Endothelial cell of umbilical vein (primary cell): ENCODE data around the gene DPYD. TPM values are rescaled to one million over a fixed set of nuclear protein-coding genes. Genes with fewer than 3 reads are reported as not detected.

Experiments
- BruUV-seq: library from RNA; stranded (reverse); fragments of 400-500 nt; replicated peaks from 2 replicates; lab custom pipeline; 2021; lab: Mats Ljungman, UMichigan
- CTCF ChIA-PET: fragments of 300-600, 350-600 bp; sonication (Branson Sonifier 250); formaldehyde crosslinking; loops from one replicate; lab custom pipeline; 2021; ENCODE audit warnings: antibody characterized with exemption, inconsistent platforms; lab: Charles Lee
- POLR2A ChIA-PET: fragments of 300-600, 350-600 bp; sonication (Branson Sonifier 250); formaldehyde crosslinking; loops from one replicate; lab custom pipeline; 2021; ENCODE audit warnings: antibody characterized with exemption, inconsistent platforms; lab: Charles Lee
- DNase-seq: peaks from one replicate; pipeline ENCODE4 v3.0.0-alpha.2; 2011; ENCODE audit warnings: low read depth, low spot score
- FAIRE-seq: peaks from 2 replicates; lab custom pipeline; 2011; peaks lifted over from hg19 to GRCh38; lab: Jason Lieb, UNC
- H2AFZ ChIP-seq: 2 replicates; pipeline ENCODE4 v1.6.0; 2012; ENCODE audit warnings: low read depth, low read length, control low read depth, inconsistent platforms
- H3K27ac ChIP-seq: 2 replicates; pipeline ENCODE4 v1.5.1; 2011; ENCODE audit warnings: low read depth, mild to moderate bottlenecking, control low read depth, low read length, moderate library complexity; ENCODE audit not compliant: insufficient read depth
- H3K27me3 ChIP-seq, 2 experiments: 2 replicates each; pipeline versions ENCODE4 v1.6.0 to v1.6.1; 2011; ENCODE audit warnings: low read length in 2 of 2, mixed read lengths in 1 of 2; ENCODE audit not compliant: control insufficient read depth in 2 of 2, insufficient read depth in 2 of 2
- H3K36me3 ChIP-seq, 2 experiments: 2 replicates in 1 of 2; 3 replicates in 1 of 2; pipeline ENCODE4 v1.5.1; 2011; ENCODE audit warnings: low read length in 2 of 2, mild to moderate bottlenecking in 1 of 2, moderate library complexity in 1 of 2; ENCODE audit not compliant: control insufficient read depth in 2 of 2, insufficient read depth in 2 of 2; ENCODE audit errors: extremely low read depth in 1 of 2
- H3K4me1 ChIP-seq: 3 replicates; pipeline ENCODE4 v1.5.1; 2011; ENCODE audit warnings: mild to moderate bottlenecking, low read length; ENCODE audit not compliant: control insufficient read depth, insufficient read depth; ENCODE audit errors: extremely low read depth
- H3K4me2 ChIP-seq: 2 replicates; pipeline ENCODE4 v1.6.1; 2011; ENCODE audit warnings: low read length, control low read depth, mixed read lengths; ENCODE audit not compliant: insufficient read depth
- H3K4me3 ChIP-seq, 3 experiments: fragments of 200-600 bp in 1 of 3; sonication (generic), shearing (Covaris generic) in 1 of 3; replicated peaks in 1 of 3; 2 replicates each; pipeline ENCODE4 v1.5.1; 2011 to 2016; ENCODE audit warnings: control low read depth in 3 of 3, low read length in 3 of 3, mild to moderate bottlenecking in 2 of 3, inconsistent platforms in 1 of 3, low read depth in 1 of 3, moderate library complexity in 1 of 3; ENCODE audit not compliant: insufficient read depth in 1 of 3
- H3K79me2 ChIP-seq: 2 replicates; pipeline ENCODE4 v1.6.0; 2012; ENCODE audit warnings: low read length, inconsistent platforms; ENCODE audit not compliant: control insufficient read depth, insufficient read depth
- H3K9ac ChIP-seq: replicated peaks from 2 replicates; pipeline ENCODE3; 2011; ENCODE audit warnings: low read length, control low read depth; ENCODE audit not compliant: insufficient read depth; ENCODE audit errors: extremely low read depth
- H3K9me1 ChIP-seq: replicated peaks from 3 replicates; pipeline ENCODE4 v1.6.0; 2011; ENCODE audit warnings: mild to moderate bottlenecking, low read length; ENCODE audit not compliant: control insufficient read depth, insufficient read depth; ENCODE audit errors: extremely low read depth
- H3K9me3 ChIP-seq: replicated peaks from 2 replicates; pipeline ENCODE4 v1.5.1; 2012; ENCODE audit warnings: low read length, inconsistent platforms; ENCODE audit not compliant: control insufficient read depth, insufficient read depth
- H4K20me1 ChIP-seq: replicated peaks from 2 replicates; pipeline ENCODE3; 2011; ENCODE audit warnings: mild to moderate bottlenecking, low read length; ENCODE audit not compliant: control insufficient read depth, insufficient read depth; ENCODE audit errors: extremely low read depth
- CTCF ChIP-seq, 2 donors: IDR thresholded peaks; 1 replicate in 1 of 2; 2 replicates in 1 of 2; pipeline ENCODE4 v1.5.1; 2011; ENCODE audit warnings: low read length in 2 of 2, mild to moderate bottlenecking in 2 of 2, moderate library complexity in 2 of 2, control low read depth in 1 of 2, inconsistent platforms in 1 of 2, low read depth in 1 of 2; ENCODE audit not compliant: insufficient read depth in 1 of 2; ENCODE audit errors: extremely low read depth in 1 of 2
- EZH2 ChIP-seq: IDR thresholded peaks from 2 replicates; pipeline ENCODE4 v1.6.1; 2012; ENCODE audit warnings: borderline replicate concordance, low read depth, mild to moderate bottlenecking, moderate library complexity, low read length, inconsistent platforms; ENCODE audit not compliant: severe bottlenecking
- FOS ChIP-seq: IDR thresholded peaks from 2 replicates; pipeline ENCODE4 v1.6.1; 2011; ENCODE audit warnings: mild to moderate bottlenecking, low read length, moderate library complexity, borderline replicate concordance; ENCODE audit not compliant: insufficient read depth
- GATA2 ChIP-seq: IDR thresholded peaks from 2 replicates; pipeline ENCODE4 v1.7.0; 2011; ENCODE audit warnings: low read depth, mild to moderate bottlenecking, moderate library complexity, mixed read lengths, low read length; ENCODE audit not compliant: insufficient read length, insufficient read depth
- JUN ChIP-seq: IDR thresholded peaks from 2 replicates; pipeline ENCODE4 v1.6.1; 2011; ENCODE audit warnings: borderline replicate concordance, low read depth; ENCODE audit not compliant: insufficient read length, insufficient read depth
- MAX ChIP-seq: IDR thresholded peaks from 2 replicates; pipeline ENCODE4 v1.6.1; 2011; ENCODE audit not compliant: insufficient read depth, insufficient read length
- MYC ChIP-seq: IDR thresholded peaks from one replicate; pipeline ENCODE4 v1.6.1; 2011; ENCODE audit warnings: mild to moderate bottlenecking, low read depth, low read length
- POLR2A ChIP-seq: IDR thresholded peaks from 2 replicates; pipeline ENCODE4 v1.6.1; 2012; ENCODE audit warnings: low read depth, mild to moderate bottlenecking, control low read depth, low read length
- POLR2AphosphoS5 ChIP-seq: IDR thresholded peaks from 2 replicates; pipeline ENCODE4 v1.6.1; 2012; ENCODE audit warnings: low read depth, mild to moderate bottlenecking, control low read depth, low read length, moderate library complexity; ENCODE audit not compliant: insufficient read depth
- dilution Hi-C: fragments of 300-500 bp; cut with MboI; formaldehyde crosslinking; loops from one replicate; pipeline ENCODE4 v1.15.0; 2019; ENCODE audit warnings: low sequenced_read_pairs; ENCODE audit not compliant: extremely low pct_ligation_motif_present
- intact Hi-C: fragments of 100-400 bp; cut with micrococcal nuclease; formaldehyde crosslinking; loops from one replicate; pipeline ENCODE4 v1.10.0; 2022
- polyA plus RNA-seq, 4 experiments: library from polyadenylated mRNA; depleted of rRNA in 3 of 4; stranded (reverse) in 3 of 4; unstranded in 1 of 4; fragments of >200 nt; gene quantifications; 2 replicates each; pipeline versions ENCODE4 v1.2.1 to v1.2.3, GENCODE V29; 2011 to 2012; ENCODE audit warnings: missing spikeins in 1 of 4
- total RNA-seq: library from RNA; stranded (reverse); gene quantifications from 2 replicates; pipeline ENCODE4 v1.2.3, GENCODE V29; 2021

The DPYD gene
- total and polyA plus RNA-seq, 2 donors (not counting 3 experiments of a cell fraction or from before 2014, with no cell fraction given): 4.6 to 15.1 TPM

GRCh38 chr1:97097404-97097925 is 823.4 kb downstream of the DPYD start:
- Histone ChIP-seq H3K9me3 (no peaks in the 10 kb centered on the region), H3K4me3 (no peak overlapping the region), H3K27me3 (no peaks in the 10 kb centered on the region), H3K4me1 (peaks cover 22% of the 10 kb centered on the region), H2AFZ (no peak overlapping the region), H3K9ac (no peak overlapping the region), H3K27ac (no peak overlapping the region), H3K36me3 (no peaks in the 10 kb centered on the region), H3K79me2 (no peaks in the 10 kb centered on the region), H4K20me1 (no peaks in the 10 kb centered on the region), H3K9me1 (peaks cover 2% of the 10 kb centered on the region), H3K4me2 (no peak overlapping the region)
- ChIA-PET POLR2A (no interaction called here), CTCF (no interaction called here)
- FAIRE-seq: no peak
- dilution Hi-C loops (no loop called here), intact Hi-C loops (loop anchor here (10.0 kb wide), 1 partner anchor 1397 kb away; no protein-coding TSS in a partner anchor)
- TF ChIP-seq CTCF (IDR thresholded peaks at IDR 0.05; ENCODE audit: extremely low read depth in 1 of 2, insufficient read depth in 1 of 2, low read depth in 1 of 2, low read length in 2 of 2) (no peak), GATA2 (no peak), MYC (no peak), POLR2AphosphoS5 (no peak), POLR2A (no peak), JUN (no peak), MAX (no peak), FOS (no peak), EZH2 (no peak)
- BruUV-seq: no TSS peak
- no peak for DNase-seq
